Left colon (tissue), 2 donors: Measurements from ENCODE around the gene LIPT2. TPM values are rescaled to one million over a fixed set of nuclear protein-coding genes. Genes with fewer than 3 reads are reported as not detected.

ENCODE experiments used
- ATAC-seq: fragments of 200-7000 bp; cut with Tn5 transposase; one replicate; pipeline ENCODE4 v1.9.1; 2020; ENCODE audit warnings: mild to moderate bottlenecking, moderate library complexity
- DNase-seq, 2 donors: peaks; one replicate each; pipeline ENCODE4 v3.0.0-alpha.2; 2020
- intact Hi-C, 2 donors: fragments of 100-400 bp; cut with DNase I in 1 of 2; cut with micrococcal nuclease in 1 of 2; formaldehyde crosslinking; loops; one replicate each; pipeline versions ENCODE4 v1.11.2 to v1.14.0; 2022; cut with DNase I, micrococcal nuclease
- total RNA-seq, 2 donors: library from RNA; stranded (reverse); fragmentation: NEBNext Ultra II Directional; extraction: Animal tissue kit (Norgen Biotek cat#: 25700); gene quantifications; one replicate each; pipeline ENCODE4 v1.2.1, GENCODE V29; 2021
- donor health status: DM: no; HTN: no; CAD: no.
- donor health status: DM: yes; HTN: yes; CAD: no.

The LIPT2 gene
- total RNA-seq, 2 donors from 2014 or later, result 2.5 to 3.4 TPM

DNA sequence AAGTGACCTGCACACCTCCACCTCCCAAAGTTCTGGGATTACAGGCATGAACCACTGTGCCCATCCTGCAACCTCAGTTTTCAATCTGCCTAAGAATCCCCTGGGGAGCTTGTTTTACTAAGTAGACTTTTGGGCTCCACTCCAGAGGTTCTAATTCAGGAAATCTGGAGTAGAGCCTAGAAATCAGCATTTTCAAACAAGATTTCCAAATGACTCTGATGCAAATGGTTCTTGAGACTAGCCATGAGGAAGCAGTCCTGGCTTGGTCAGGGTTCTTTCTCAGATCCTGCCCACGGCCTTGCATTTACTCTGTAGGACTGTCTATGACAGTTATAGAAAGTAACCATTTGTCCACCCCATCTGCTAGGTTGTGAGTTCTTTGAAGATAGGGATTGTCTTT lies 24.6 kb downstream of the LIPT2 start:
- no peak for DNase-seq
- ATAC-seq, result no peak
- intact Hi-C loops, result loop anchor here in 1 of 2 donors (10.0 kb wide), 1 partner anchor 276 kb away; the partner anchor contains the start of gene RNF169

DNA sequence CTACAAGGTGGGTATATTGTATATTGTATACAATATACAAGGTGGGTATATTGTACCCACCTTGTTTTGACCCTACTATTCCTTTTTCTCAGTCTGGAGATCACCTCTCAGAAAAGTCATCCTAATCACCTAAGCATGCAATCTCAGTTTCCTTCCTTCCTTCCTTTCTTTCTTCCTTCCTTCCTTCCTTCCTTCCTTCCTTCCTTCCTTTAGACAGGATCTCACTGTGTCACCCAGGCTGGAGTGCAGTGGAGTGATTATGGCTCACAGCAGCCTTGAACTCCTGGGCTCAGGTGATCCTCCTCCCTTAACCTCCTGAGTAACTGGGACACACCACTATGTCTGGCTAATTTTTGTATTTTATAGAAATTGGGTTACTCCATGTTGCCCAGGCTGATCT lies 25.0 kb downstream of the LIPT2 start:
- DNase-seq (no peak), ATAC-seq (no peak)
- intact Hi-C loops, result loop anchor here in 1 of 2 donors (10.0 kb wide), 1 partner anchor 276 kb away; the partner anchor contains the start of gene RNF169

DNA sequence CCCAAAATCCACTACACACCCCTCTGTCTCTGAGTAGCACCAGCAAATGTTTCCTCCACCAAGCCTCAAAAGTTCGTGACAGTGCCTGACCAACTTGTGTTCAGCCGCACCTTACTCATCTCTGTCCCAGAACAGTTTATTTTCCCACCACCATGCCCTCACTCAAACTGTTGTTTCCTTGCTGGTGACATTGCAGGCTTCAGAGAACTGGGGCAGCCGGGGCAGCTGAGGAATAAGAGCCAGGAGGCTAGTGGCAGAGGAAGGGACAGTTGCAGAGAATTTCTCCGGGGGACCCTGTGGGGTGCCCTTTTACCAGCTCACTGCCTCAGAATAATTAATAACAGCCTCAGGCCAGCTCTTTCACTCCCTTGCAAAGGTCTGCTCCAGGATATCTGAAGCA lies 25.5 kb downstream of the LIPT2 start:
- DNase-seq (no peak), ATAC-seq (no peak)
- intact Hi-C loops, result loop anchor here in 1 of 2 donors (10.0 kb wide), 1 partner anchor 277 kb away; the partner anchor contains the start of gene RNF169

DNA sequence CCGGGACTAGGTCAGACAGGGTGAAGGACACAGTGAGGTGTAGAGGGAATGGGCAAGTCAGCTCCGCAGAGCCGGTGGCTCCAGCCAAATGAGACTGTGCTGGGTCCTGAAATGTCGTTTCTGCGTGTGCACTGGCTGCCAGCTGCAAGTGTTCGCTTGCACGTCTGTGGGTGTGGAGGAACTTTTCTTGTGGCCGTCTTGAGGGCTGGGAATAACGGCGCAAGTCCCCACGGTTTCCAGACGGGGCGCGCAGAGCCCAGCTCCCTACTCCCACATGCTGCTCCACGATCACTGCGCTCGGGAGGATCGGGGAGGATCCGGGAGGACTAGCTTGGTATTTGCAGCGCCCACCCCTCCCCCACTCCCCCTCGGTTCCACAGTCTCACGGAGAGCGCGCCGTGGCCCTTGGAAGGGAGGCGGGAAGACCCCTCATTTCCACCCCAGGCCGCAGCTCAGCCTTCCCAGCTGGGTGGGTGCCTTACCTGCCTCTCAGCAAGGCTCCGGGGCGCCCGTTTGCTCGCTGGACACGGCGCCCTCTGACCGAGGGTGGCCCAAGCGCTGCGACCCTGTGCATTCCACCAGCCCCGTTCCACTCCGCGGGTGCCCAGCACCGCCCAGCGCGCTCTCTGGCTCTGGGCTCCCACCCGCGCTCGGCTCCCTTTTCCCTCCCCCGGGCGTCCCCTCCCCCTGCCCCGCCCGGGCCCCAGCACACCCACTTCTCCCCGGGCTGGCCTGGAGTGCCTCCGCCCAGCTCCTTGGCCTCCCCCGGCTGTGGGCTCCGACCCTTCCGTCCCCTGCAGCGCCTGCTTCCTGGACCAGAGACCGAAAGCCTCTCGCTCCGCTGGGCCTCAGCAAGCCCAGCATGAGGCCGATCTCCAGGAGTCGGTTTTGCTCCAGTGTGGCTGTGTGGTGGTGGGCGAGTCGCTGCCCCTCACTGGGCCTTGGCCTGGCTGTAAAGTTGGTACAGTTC lies 26.3 kb downstream of the LIPT2 start, which contains the start of gene KCNE3:
TSS of gene KCNE3 (minus strand) at position 634 of the 970 bp plus-strand sequence. CDS start 9,986 bp downstream, outside the sequence.
- ATAC-seq (peak; percentile 74), DNase-seq (peak; percentile 67 to 71)
- intact Hi-C loops, result loop anchor here in 1 of 2 donors (10.0 kb wide), 1 partner anchor 278 kb away; the partner anchor contains the start of gene RNF169

- ATAC-seq (peak; percentile 86), DNase-seq (peak; percentile 60 to 87)
- intact Hi-C loops, result loop anchor here in 1 of 2 donors (10.0 kb wide), 1 partner anchor 280 kb away; the partner anchor contains the start of gene RNF169
Measured at GRCh38 chr11:74465291-74465708, 28.2 kb downstream of the LIPT2 start.

GRCh38 chr11:74464746-74465145 lies 28.8 kb downstream of the LIPT2 start:
- no peak for ATAC-seq

GRCh38 chr11:74463216-74463615 lies 30.3 kb downstream of the LIPT2 start:
- intact Hi-C loops, result loop anchor here in 1 of 2 donors (10.0 kb wide), 1 partner anchor 282 kb away; the partner anchor contains the start of gene RNF169
- DNase-seq, result no peak
- no peak for ATAC-seq

More at GRCh38 chr11:74464746-74465145, 28.8 kb downstream of the LIPT2 start:
- DNase-seq, result no peak
- intact Hi-C loops, result loop anchor here in 1 of 2 donors (10.0 kb wide), 1 partner anchor 280 kb away; the partner anchor contains the start of gene RNF169

GRCh38 chr11:74462631-74463030 lies 30.9 kb downstream of the LIPT2 start:
- no peak for DNase-seq
- intact Hi-C loops, result loop anchor here in 1 of 2 donors (10.0 kb wide), 1 partner anchor 282 kb away; the partner anchor contains the start of gene RNF169
- no peak for ATAC-seq

- intact Hi-C loops, result loop anchor here in 1 of 2 donors (10.0 kb wide), 1 partner anchor 283 kb away; the partner anchor contains the start of gene RNF169
- DNase-seq, result peak; percentile 52 to 69
- no peak for ATAC-seq
Measured at GRCh38 chr11:74462009-74462408, 31.5 kb downstream of the LIPT2 start.

GRCh38 chr11:74460481-74461154 lies 32.9 kb downstream of the LIPT2 start:
- intact Hi-C loops, result loop anchor here in 1 of 2 donors (10.0 kb wide), 1 partner anchor 284 kb away; the partner anchor contains the start of gene RNF169
- DNase-seq, result no peak
- no peak for ATAC-seq

DNA sequence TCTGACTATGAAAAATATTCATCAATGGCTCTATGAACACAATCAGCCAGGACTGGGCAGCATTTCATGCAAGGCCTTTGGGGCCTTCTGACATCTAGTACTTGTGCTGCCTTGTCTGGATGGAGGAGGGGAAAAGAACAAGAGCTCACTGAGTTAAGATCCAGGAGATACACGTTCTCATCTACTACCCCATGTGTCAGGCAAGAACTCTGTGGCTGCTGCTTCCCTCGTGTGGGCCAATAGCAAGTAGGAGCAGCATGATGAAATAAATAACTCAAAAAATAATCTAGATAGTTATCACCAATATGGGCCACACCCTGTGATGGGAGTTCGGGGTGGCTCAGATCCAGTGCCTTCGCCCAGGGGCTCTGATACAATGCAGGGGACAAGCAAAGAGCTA lies 33.5 kb downstream of the LIPT2 start:
- intact Hi-C loops, result loop anchor here in 1 of 2 donors (10.0 kb wide), 1 partner anchor 285 kb away; the partner anchor contains the start of gene RNF169
- no peak for ATAC-seq
- DNase-seq, result no peak

DNA sequence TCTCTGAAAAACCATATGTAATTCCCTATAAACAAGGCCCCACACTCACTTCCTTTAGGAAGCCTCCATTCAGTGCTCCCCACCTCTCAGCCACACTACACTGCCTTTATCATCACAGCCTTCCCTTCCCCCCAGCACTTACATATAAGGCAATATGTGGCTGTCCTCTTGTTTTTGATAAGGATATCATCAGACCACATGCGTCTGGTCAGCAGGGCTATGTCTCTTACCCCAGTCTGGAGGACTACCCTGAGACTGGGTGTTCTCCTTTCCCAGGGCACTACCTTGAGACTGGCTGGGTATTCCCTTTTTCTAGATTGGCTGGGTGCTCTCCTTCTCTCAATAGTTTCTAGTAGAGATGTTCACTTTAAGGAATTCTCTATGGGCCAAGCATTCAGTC lies 33.9 kb downstream of the LIPT2 start:
- ATAC-seq (no peak), DNase-seq (no peak)
- intact Hi-C loops, result no loop called here

GRCh38 chr11:74457356-74457755 lies 36.2 kb downstream of the LIPT2 start:
- ATAC-seq, result no peak
- DNase-seq, result no peak
- intact Hi-C loops, result no loop called here

- ATAC-seq (peak; percentile 80), DNase-seq (peak; percentile 69 to 82)
- intact Hi-C loops, result loop anchor here in 1 of 2 donors (5.0 kb wide), 1 partner anchor 119 kb away; no protein-coding TSS in a partner anchor
Measured at GRCh38 chr11:74453373-74453975, 40.0 kb downstream of the LIPT2 start.

- intact Hi-C loops, result loop anchor here in 1 of 2 donors (5.0 kb wide), 1 partner anchor 120 kb away; no protein-coding TSS in a partner anchor
- ATAC-seq, result no peak
- DNase-seq, result no peak
Measured at GRCh38 chr11:74452366-74452765, 41.2 kb downstream of the LIPT2 start.

GRCh38 chr11:74450318-74450717 lies 43.2 kb downstream of the LIPT2 start:
- no peak for DNase-seq
- no peak for ATAC-seq
- intact Hi-C loops, result loop anchor here in 1 of 2 donors (5.0 kb wide), 1 partner anchor 122 kb away; no protein-coding TSS in a partner anchor

DNA sequence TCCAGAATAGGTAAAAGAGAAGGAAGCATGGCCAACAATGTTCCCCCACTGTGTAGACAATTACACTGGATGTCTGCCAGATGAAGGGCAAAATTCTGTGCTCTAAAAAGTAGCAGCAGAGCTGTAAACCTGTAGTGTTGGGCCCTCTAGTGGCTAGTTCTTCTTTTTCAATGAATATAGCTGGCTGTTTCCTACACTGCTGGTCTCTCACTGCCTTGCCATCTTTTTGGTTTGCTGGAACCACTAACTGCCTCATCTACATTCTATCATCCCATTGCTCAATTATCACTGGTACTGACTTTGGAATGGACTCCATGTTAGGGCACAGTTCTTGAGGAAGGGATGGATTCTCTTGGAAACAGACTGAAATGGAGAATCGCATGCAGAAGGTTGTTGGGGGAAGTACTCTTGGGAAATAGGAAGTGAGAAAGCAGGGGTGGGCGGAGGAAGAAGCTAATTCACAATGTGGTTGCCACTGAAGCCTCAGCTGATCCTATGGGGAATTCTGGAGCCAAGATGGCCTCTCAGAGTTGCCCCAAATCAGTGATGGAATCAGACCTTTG lies 44.1 kb downstream of the LIPT2 start:
- ATAC-seq (peak; percentile 76), DNase-seq (no peak)
- intact Hi-C loops, result loop anchor here (2.0 to 10.0 kb wide), 3 partner anchors 62 to 195 kb away; no protein-coding TSS in a partner anchor
